A673 (cell line): Measurements from ENCODE around the gene USP35.

Source experiments
- CTCF ChIP-seq: fragments of 300-800, 200-600 bp; sonication (generic); conservative IDR thresholded peaks from 2 replicates; pipeline ENCODE4 v1.5.1; 2017; ENCODE audit warnings: low read depth, mild to moderate bottlenecking, antibody characterized with exemption, low read length, moderate library complexity, mixed read lengths
- EZH2 ChIP-seq: fragments of 200-600 bp; sonication (generic); IDR thresholded peaks from 2 replicates; pipeline ENCODE4 v1.6.1; 2017; ENCODE audit warnings: borderline replicate concordance, low read depth, mild to moderate bottlenecking, mixed read lengths, antibody characterized with exemption, low read length; ENCODE audit not compliant: poor library complexity, severe bottlenecking

- TF ChIP-seq CTCF (no peak), EZH2 (no peak)
These were observed 39.2 kb downstream of the USP35 start for GRCh38 chr11:78227921-78228320.
